HG02840 (cell line): Measurements from ENCODE around the gene KRTAP12-1.

ENCODE experiments used
- ATAC-seq: cut with Tn5 transposase; IDR thresholded peaks from one replicate; pipeline ENCODE4 v1.9.1; 2021; ENCODE audit warnings: mild to moderate bottlenecking, moderate library complexity, moderate number of reproducible peaks; ENCODE audit not compliant: unreplicated experiment, low FRiP score

KRTAP12-1 gene

GRCh38 chr21:44711327-44712202, 29.6 kb upstream of the KRTAP12-1 start, which contains the start of gene TSPEAR:
Gene TSPEAR (minus strand): TSS chr21:44711572. CDS start chr21:44711514, 58 bp downstream.
- no peak for ATAC-seq

GRCh38 chr21:44710756-44711326, 28.9 kb upstream of the KRTAP12-1 start:
- ATAC-seq, result no peak

DNA sequence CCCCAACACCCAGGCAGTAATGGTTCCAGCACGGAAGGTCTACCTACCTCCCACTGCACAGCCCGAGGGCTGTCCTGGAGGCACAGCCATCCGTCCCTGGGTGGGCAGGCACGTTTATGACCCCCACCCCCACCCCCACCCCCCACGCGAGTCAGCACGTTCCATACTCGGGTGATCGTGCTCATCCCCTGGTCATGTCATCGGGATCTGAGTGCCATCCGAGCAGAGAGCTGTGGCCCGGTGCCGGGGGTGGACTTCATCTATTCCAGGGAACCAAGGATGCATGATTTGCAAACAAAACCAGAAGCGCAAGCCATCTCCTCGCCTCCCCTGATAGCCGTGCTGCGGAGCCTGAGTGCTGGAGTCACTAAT, 28.3 kb upstream of the KRTAP12-1 start:
- no peak for ATAC-seq

DNA sequence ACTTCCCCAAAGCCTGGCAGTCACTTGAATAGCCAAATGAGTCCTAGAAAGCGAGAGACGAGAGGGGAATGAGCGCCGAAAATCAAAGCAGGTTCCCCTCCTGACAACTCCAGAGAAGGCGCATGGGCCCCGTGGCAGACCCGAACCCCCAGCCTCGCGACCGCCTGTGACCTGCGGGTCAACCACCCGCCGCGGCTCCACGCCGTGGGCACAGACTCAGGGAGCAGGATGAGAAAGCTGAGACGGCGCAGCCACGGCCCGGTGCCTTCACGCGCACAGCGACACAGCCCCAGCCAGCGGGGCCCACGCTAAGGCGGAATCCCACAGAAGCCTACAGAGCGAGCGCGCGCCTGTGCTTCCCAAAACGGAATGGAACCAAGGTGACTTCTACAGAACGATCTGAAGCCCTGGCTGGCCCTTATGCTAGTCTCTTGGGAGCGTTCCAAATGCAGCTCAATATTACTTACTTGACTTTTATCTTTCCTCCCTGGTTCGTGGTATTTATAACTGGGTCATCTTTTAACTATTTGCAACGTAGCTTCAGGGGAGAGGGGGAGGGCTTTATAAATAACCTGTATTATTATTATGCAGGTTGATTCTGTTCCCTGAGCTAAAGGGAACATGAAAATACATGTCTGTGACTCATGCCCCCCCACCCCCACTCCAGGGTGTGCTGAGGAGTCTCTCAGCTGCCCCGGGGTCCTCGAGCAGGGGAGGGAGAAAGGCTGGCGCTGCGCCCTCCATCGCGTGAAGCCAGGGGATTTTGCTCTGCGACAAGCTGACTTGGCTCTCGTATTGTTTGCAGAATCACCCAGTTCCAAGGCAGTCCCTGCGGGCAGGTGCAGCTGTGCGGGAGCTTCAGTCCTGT, 27.7 kb upstream of the KRTAP12-1 start:
- ATAC-seq, result no peak

- ATAC-seq, result no peak
Observed at GRCh38 chr21:44708866-44709425, 27.0 kb upstream of the KRTAP12-1 start.

- ATAC-seq, result no peak
Observed at GRCh38 chr21:44708213-44708865, 26.4 kb upstream of the KRTAP12-1 start.

GRCh38 chr21:44706706-44707581, 25.0 kb upstream of the KRTAP12-1 start:
- ATAC-seq, result no peak

DNA sequence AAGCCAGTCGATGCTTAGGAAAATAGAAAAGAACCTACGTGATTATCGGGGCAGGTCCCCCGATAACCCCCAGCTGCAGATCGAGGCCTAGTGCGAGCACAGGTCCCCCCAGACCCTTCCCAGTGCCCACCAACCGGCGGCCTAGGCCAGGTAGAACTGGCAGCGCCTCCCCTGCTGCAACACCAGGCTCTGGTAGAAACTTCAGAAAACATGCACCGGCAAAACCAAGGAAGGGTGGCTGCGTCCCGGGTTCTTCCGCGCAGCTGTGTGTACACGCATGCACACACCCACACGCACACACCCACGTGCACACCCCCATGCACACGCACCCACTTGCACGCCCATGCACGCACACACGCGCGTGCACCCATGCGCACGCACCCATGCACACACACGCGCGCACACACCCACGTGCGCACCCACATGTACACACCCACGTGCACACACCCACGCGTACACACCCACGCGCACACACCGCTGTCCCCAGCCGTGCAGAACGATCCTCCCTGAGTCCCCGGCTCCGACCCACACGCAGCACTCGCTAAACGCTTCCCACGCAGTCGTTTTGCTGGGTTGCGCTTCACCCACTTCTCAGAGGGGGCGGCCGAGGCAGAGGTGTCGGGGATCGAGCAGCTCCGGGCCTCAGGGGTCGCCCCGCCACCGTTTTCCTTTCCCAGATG, 24.2 kb upstream of the KRTAP12-1 start:
- no peak for ATAC-seq

GRCh38 chr21:44704636-44705001, 22.7 kb upstream of the KRTAP12-1 start:
- ATAC-seq, result no peak

DNA sequence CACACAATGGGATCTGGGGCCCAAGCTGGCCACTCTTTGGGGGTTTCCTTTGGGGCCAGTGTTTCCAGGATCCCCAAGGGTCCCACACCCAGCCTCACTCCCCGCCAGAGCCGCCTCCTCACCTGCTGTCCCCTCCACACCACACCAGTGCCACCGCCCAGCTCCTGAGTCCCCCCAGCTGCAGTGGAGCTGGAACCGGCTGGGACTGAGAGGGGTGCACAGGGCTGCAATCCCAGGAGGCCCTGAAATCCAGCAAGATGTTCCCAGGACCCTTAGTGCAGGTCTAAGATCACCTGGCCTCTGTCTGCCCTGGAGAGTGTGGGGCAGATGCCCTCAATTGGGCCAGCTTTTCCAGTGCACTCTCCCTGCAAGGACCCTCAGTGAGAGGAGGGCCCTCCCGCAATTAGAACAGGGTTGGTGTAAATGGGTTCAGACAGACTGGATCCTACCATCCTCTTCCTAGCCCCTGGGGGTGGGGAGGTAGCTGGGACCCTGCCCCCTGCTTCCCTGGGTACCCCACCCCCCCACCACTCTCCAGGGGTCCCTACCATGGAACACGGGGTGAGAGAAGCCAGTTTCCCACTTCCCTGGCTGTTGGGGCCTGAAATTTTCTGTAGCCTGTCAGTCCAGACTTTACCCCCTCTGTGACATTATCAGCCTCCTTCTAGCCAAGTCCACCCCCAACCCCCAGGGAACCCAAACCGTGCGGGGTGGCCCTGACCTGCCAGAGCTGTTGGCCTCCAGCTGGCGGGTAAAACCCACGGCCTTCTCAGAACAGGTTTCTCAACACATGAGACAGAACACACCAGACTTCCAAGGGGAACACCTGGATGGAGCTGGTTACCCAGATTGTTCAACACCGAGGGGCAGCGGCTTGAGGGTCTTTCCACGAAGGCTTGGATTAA, 22.0 kb upstream of the KRTAP12-1 start:
- ATAC-seq, result no peak

GRCh38 chr21:44702973-44703730, 21.2 kb upstream of the KRTAP12-1 start:
- ATAC-seq, result no peak

- no peak for ATAC-seq
Observed at GRCh38 chr21:44702111-44702972, 20.4 kb upstream of the KRTAP12-1 start.

- ATAC-seq, result no peak
Observed at GRCh38 chr21:44701541-44701940, 19.6 kb upstream of the KRTAP12-1 start.

- ATAC-seq, result no peak
Observed at GRCh38 chr21:44701023-44701400, 19.0 kb upstream of the KRTAP12-1 start.

- ATAC-seq, result no peak
Observed at GRCh38 chr21:44700101-44701022, 18.4 kb upstream of the KRTAP12-1 start.
